GM21447 (cell line): ENCODE data around the gene NQO1.
"Not testable (repeated sequence)": the region's sequence is repeated elsewhere in the genome, so short reads cannot be mapped to it uniquely, and the experiment has no call there.

Experiments
- ATAC-seq: cut with Tn5 transposase; IDR thresholded peaks from one replicate; pipeline ENCODE4 v1.9.1; 2021; ENCODE audit not compliant: unreplicated experiment

NQO1 gene

GRCh38 chr16:69726313-69727060, at the start of gene NQO1:
Gene NQO1 (minus strand): TSS chr16:69726560. CDS start chr16:69726439, 121 bp downstream.
- ATAC-seq = peak; percentile 99

GRCh38 chr16:69775563-69775962, 49.2 kb upstream of the NQO1 start:
- ATAC-seq = no peak

GRCh38 chr16:69773260-69773947, 47.0 kb upstream of the NQO1 start:
- peak; percentile 52 for ATAC-seq

- ATAC-seq = no peak
Measured at GRCh38 chr16:69771651-69771967, 45.2 kb upstream of the NQO1 start.

GRCh38 chr16:69769404-69769803, 43.0 kb upstream of the NQO1 start:
- no peak for ATAC-seq

- ATAC-seq = no peak
Measured at GRCh38 chr16:69768666-69769065, 42.3 kb upstream of the NQO1 start.

GRCh38 chr16:69767459-69768229, 41.3 kb upstream of the NQO1 start:
- no peak for ATAC-seq

GRCh38 chr16:69763599-69763942, 37.2 kb upstream of the NQO1 start:
- ATAC-seq = no peak

- ATAC-seq = no peak
Measured at GRCh38 chr16:69762814-69763598, 36.6 kb upstream of the NQO1 start.

- peak; percentile 67 for ATAC-seq
Measured at GRCh38 chr16:69761983-69762813, 35.8 kb upstream of the NQO1 start, which contains the start of gene WWP2. Gene WWP2 (plus strand): TSS chr16:69762332. CDS start chr16:69787011, 24,679 bp downstream.

GRCh38 chr16:69757375-69757774, 31.0 kb upstream of the NQO1 start:
- ATAC-seq = not testable (repeated sequence)

- no peak for ATAC-seq
Measured at GRCh38 chr16:69756705-69757104, 30.3 kb upstream of the NQO1 start.

- peak; percentile 84 for ATAC-seq
Measured at GRCh38 chr16:69754469-69755310, 28.3 kb upstream of the NQO1 start, which contains the start of gene NOB1. Gene NOB1 (minus strand): TSS chr16:69754926. CDS start chr16:69754910, 16 bp downstream.

- ATAC-seq = no peak
Measured at GRCh38 chr16:69754143-69754468, 27.7 kb upstream of the NQO1 start.

- ATAC-seq = no peak
Measured at GRCh38 chr16:69748694-69749345, 22.5 kb upstream of the NQO1 start.

GRCh38 chr16:69747115-69747514, 20.8 kb upstream of the NQO1 start:
- ATAC-seq = no peak

- ATAC-seq = no peak
Measured at GRCh38 chr16:69745959-69746358, 19.6 kb upstream of the NQO1 start.

GRCh38 chr16:69745232-69745612, 18.9 kb upstream of the NQO1 start:
- ATAC-seq = no peak
